Measurements from ENCODE around the gene JMJD8.

- TF ChIP-seq GATA2 (IDR thresholded peaks at IDR 0.05; ENCODE audit: low read depth, low read length) (no peak), GATA3 (IDR thresholded peaks at IDR 0.05; ENCODE audit: low read depth, low read length) (no peak)
Observed at GRCh38 chr16:714079-714478, 29.9 kb upstream of the JMJD8 start.

Measured in SH-SY5Y (cell line).